Activated naive CD4-positive, alpha-beta T cell treated with anti-CD3 and anti-CD28 coated beads for 36 hours (primary cell): Measurements from ENCODE around the gene ZFYVE9. TPM values are rescaled to one million over a fixed set of nuclear protein-coding genes. Genes with fewer than 3 reads are reported as not detected.
"Not testable (repeated sequence)": the region's sequence is repeated elsewhere in the genome, so short reads cannot be mapped to it uniquely, and the experiment has no call there.

Source experiments
- CTCF ChIA-PET: fragments of 350-600 bp; sonication (Branson Sonifier 250); formaldehyde crosslinking; loops from one replicate; lab custom pipeline; 2021; ENCODE audit warnings: antibody characterized with exemption; lab: Charles Lee
- DNase-seq: peaks from one replicate; pipeline ENCODE4 v3.0.0-alpha.2; 2020
- H3K27ac Mint-ChIP-seq: one replicate; pipeline ENCODE4 v1.8.0; 2021; ENCODE audit warnings: mild to moderate bottlenecking, mixed read lengths
- H3K27me3 Mint-ChIP-seq: one replicate; pipeline ENCODE4 v1.8.0; 2021; ENCODE audit warnings: low read depth, mixed read lengths
- H3K36me3 Mint-ChIP-seq: one replicate; pipeline ENCODE4 v1.8.0; 2021; ENCODE audit warnings: low read depth, mixed read lengths
- H3K4me1 Mint-ChIP-seq: one replicate; pipeline ENCODE4 v1.8.0; 2021; ENCODE audit warnings: low read depth, mixed read lengths
- H3K4me3 Mint-ChIP-seq: one replicate; pipeline ENCODE4 v1.8.0; 2021; ENCODE audit warnings: mild to moderate bottlenecking, moderate library complexity, mixed read lengths
- H3K9me3 Mint-ChIP-seq: one replicate; pipeline ENCODE4 v1.8.0; 2021; ENCODE audit warnings: mixed read lengths
- intact Hi-C: fragments of 100-400 bp; cut with micrococcal nuclease; formaldehyde crosslinking; loops from one replicate; pipeline ENCODE4 v1.15.1; 2023
- total RNA-seq, 2 experiments: library from RNA; stranded (reverse); gene quantifications; one replicate each; pipeline ENCODE4 v1.2.3, GENCODE V29; 2021

ZFYVE9 gene
- total RNA-seq, 2 experiments from 2014 or later: 3.0 to 3.5 TPM

GRCh38 chr1:52204696-52205095, 62.8 kb downstream of the ZFYVE9 start:
- CTCF ChIA-PET: interaction anchor here (0.7 kb wide), 1 partner anchor 43 kb away, joined by 3 read pairs; no protein-coding TSS in a partner anchor
- DNase-seq: no peak
- no peaks in the 10 kb centered on the region for H3K27me3 Mint-ChIP-seq
- peaks cover 6% of the 10 kb centered on the region for H3K36me3 Mint-ChIP-seq
- H3K4me3 Mint-ChIP-seq: no peak overlapping the region
- intact Hi-C loops: no loop called here
- H3K4me1 Mint-ChIP-seq: peaks cover 16% of the 10 kb centered on the region
- peaks cover 6% of the 10 kb centered on the region for H3K9me3 Mint-ChIP-seq
- H3K27ac Mint-ChIP-seq: no peak overlapping the region

GRCh38 chr1:52206686-52207085, 64.8 kb downstream of the ZFYVE9 start:
- H3K27ac Mint-ChIP-seq, CTCF ChIA-PET, H3K27me3 Mint-ChIP-seq, H3K9me3 Mint-ChIP-seq, intact Hi-C loops, H3K4me3 Mint-ChIP-seq, DNase-seq, H3K36me3 Mint-ChIP-seq: not testable (repeated sequence)
- H3K4me1 Mint-ChIP-seq: peaks cover 28% of the 10 kb centered on the region

- H3K27me3 Mint-ChIP-seq: no peaks in the 10 kb centered on the region
- no peak for DNase-seq
- no peaks in the 10 kb centered on the region for H3K9me3 Mint-ChIP-seq
- CTCF ChIA-PET: no interaction called here
- H3K36me3 Mint-ChIP-seq: peaks cover 1% of the 10 kb centered on the region
- no peak overlapping the region for H3K4me3 Mint-ChIP-seq
- intact Hi-C loops: no loop called here
- H3K4me1 Mint-ChIP-seq: peaks cover 23% of the 10 kb centered on the region
- H3K27ac Mint-ChIP-seq: no peak overlapping the region
Measured at GRCh38 chr1:52209429-52209828, 67.5 kb downstream of the ZFYVE9 start.

GRCh38 chr1:52210044-52210443, 68.2 kb downstream of the ZFYVE9 start:
- Mint-ChIP-seq H3K27ac (no peak overlapping the region), H3K4me1 (peaks cover 19% of the 10 kb centered on the region), H3K4me3 (no peak overlapping the region), H3K27me3 (no peaks in the 10 kb centered on the region), H3K9me3 (no peaks in the 10 kb centered on the region), H3K36me3 (peaks cover 1% of the 10 kb centered on the region)
- intact Hi-C loops: no loop called here
- no peak for DNase-seq
- CTCF ChIA-PET: no interaction called here

- Mint-ChIP-seq H3K4me3 (no peak overlapping the region), H3K36me3 (peaks cover 41% of the 10 kb centered on the region), H3K27me3 (no peaks in the 10 kb centered on the region), H3K27ac (no peak overlapping the region), H3K4me1 (no peaks in the 10 kb centered on the region), H3K9me3 (peaks cover 27% of the 10 kb centered on the region)
- CTCF ChIA-PET: no interaction called here
- no peak for DNase-seq
- intact Hi-C loops: no loop called here
Measured at GRCh38 chr1:52216907-52217458, 75.1 kb downstream of the ZFYVE9 start.

GRCh38 chr1:52225174-52225573, 83.3 kb downstream of the ZFYVE9 start:
- intact Hi-C loops: no loop called here
- Mint-ChIP-seq H3K4me1 (no peaks in the 10 kb centered on the region), H3K27me3 (no peaks in the 10 kb centered on the region)

GRCh38 chr1:52229494-52229893, 87.6 kb downstream of the ZFYVE9 start:
- no peak overlapping the region for H3K4me3 Mint-ChIP-seq
- no peak overlapping the region for H3K27ac Mint-ChIP-seq
- CTCF ChIA-PET: no interaction called here
- H3K36me3 Mint-ChIP-seq: peaks cover 13% of the 10 kb centered on the region
- H3K27me3 Mint-ChIP-seq: no peaks in the 10 kb centered on the region
- intact Hi-C loops: no loop called here
- no peak for DNase-seq
- H3K9me3 Mint-ChIP-seq: peaks cover 15% of the 10 kb centered on the region
- H3K4me1 Mint-ChIP-seq: no peaks in the 10 kb centered on the region

More at GRCh38 chr1:52225174-52225573, 83.3 kb downstream of the ZFYVE9 start:
- DNase-seq: no peak
- CTCF ChIA-PET: no interaction called here
- H3K36me3 Mint-ChIP-seq: peaks cover 22% of the 10 kb centered on the region
- no peak overlapping the region for H3K4me3 Mint-ChIP-seq
- H3K9me3 Mint-ChIP-seq: peaks cover 22% of the 10 kb centered on the region
- H3K27ac Mint-ChIP-seq: no peak overlapping the region

- intact Hi-C loops: no loop called here
- H3K36me3 Mint-ChIP-seq: peaks cover 1% of the 10 kb centered on the region
- H3K9me3 Mint-ChIP-seq: no peaks in the 10 kb centered on the region
- DNase-seq: no peak
- H3K27ac Mint-ChIP-seq: no peak overlapping the region
- H3K4me3 Mint-ChIP-seq: no peak overlapping the region
- no peaks in the 10 kb centered on the region for H3K4me1 Mint-ChIP-seq
- CTCF ChIA-PET: no interaction called here
- H3K27me3 Mint-ChIP-seq: no peaks in the 10 kb centered on the region
Measured at GRCh38 chr1:52233463-52233862, 91.6 kb downstream of the ZFYVE9 start.

GRCh38 chr1:52234014-52234413, 92.1 kb downstream of the ZFYVE9 start:
- no peak overlapping the region for H3K4me3 Mint-ChIP-seq
- H3K27ac Mint-ChIP-seq: no peak overlapping the region
- no peaks in the 10 kb centered on the region for H3K4me1 Mint-ChIP-seq
- peaks cover 3% of the 10 kb centered on the region for H3K36me3 Mint-ChIP-seq
- CTCF ChIA-PET: no interaction called here
- intact Hi-C loops: no loop called here
- DNase-seq: no peak
- H3K27me3 Mint-ChIP-seq: no peaks in the 10 kb centered on the region
- no peaks in the 10 kb centered on the region for H3K9me3 Mint-ChIP-seq

- Mint-ChIP-seq H3K4me3 (no peak overlapping the region), H3K36me3 (peaks cover 3% of the 10 kb centered on the region), H3K27ac (no peak overlapping the region), H3K9me3 (no peaks in the 10 kb centered on the region), H3K4me1 (no peaks in the 10 kb centered on the region), H3K27me3 (no peaks in the 10 kb centered on the region)
- no peak for DNase-seq
- intact Hi-C loops: no loop called here
- CTCF ChIA-PET: no interaction called here
Measured at GRCh38 chr1:52234708-52235107, 92.8 kb downstream of the ZFYVE9 start.

- no peak overlapping the region for H3K4me3 Mint-ChIP-seq
- H3K27me3 Mint-ChIP-seq: no peaks in the 10 kb centered on the region
- H3K4me1 Mint-ChIP-seq: peaks cover 2% of the 10 kb centered on the region
- CTCF ChIA-PET: interaction anchor here (0.6 kb wide), 1 partner anchor 66 kb away, joined by 3 read pairs; no protein-coding TSS in a partner anchor
- peaks cover 3% of the 10 kb centered on the region for H3K36me3 Mint-ChIP-seq
- no peaks in the 10 kb centered on the region for H3K9me3 Mint-ChIP-seq
- no peak for DNase-seq
- intact Hi-C loops: no loop called here
- no peak overlapping the region for H3K27ac Mint-ChIP-seq
Measured at GRCh38 chr1:52235646-52236045, 93.8 kb downstream of the ZFYVE9 start.

- no peak overlapping the region for H3K4me3 Mint-ChIP-seq
- peaks cover 3% of the 10 kb centered on the region for H3K36me3 Mint-ChIP-seq
- H3K27ac Mint-ChIP-seq: no peak overlapping the region
- CTCF ChIA-PET: no interaction called here
- no peaks in the 10 kb centered on the region for H3K27me3 Mint-ChIP-seq
- no peaks in the 10 kb centered on the region for H3K9me3 Mint-ChIP-seq
- no peak for DNase-seq
- H3K4me1 Mint-ChIP-seq: peaks cover 3% of the 10 kb centered on the region
- intact Hi-C loops: no loop called here
Measured at GRCh38 chr1:52237430-52237829, 95.5 kb downstream of the ZFYVE9 start.

GRCh38 chr1:52238474-52238873, 96.6 kb downstream of the ZFYVE9 start:
- H3K4me1 Mint-ChIP-seq: peaks cover 3% of the 10 kb centered on the region
- intact Hi-C loops: no loop called here
- no peaks in the 10 kb centered on the region for H3K27me3 Mint-ChIP-seq
- no peak overlapping the region for H3K4me3 Mint-ChIP-seq
- H3K9me3 Mint-ChIP-seq: no peaks in the 10 kb centered on the region
- peaks cover 3% of the 10 kb centered on the region for H3K36me3 Mint-ChIP-seq
- CTCF ChIA-PET: no interaction called here
- DNase-seq: no peak
- no peak overlapping the region for H3K27ac Mint-ChIP-seq
